Endothelial cell (in vitro differentiated cells): Measurements from ENCODE around the gene METRNL. TPM values are rescaled to one million over a fixed set of nuclear protein-coding genes. Genes with fewer than 3 reads are reported as not detected.

Experiments
- DNase-seq: peaks from one replicate; pipeline ENCODE4 v3.0.0; 2021; ENCODE audit warnings: low spot score
- H3K27ac Mint-ChIP-seq: one replicate; pipeline ENCODE4 v1.8.0; 2021; ENCODE audit warnings: mixed read lengths, inconsistent platforms; ENCODE audit not compliant: unreplicated experiment
- H3K27me3 Mint-ChIP-seq: one replicate; pipeline ENCODE4 v1.8.0; 2021; ENCODE audit warnings: mild to moderate bottlenecking, moderate library complexity, mixed read lengths, inconsistent platforms; ENCODE audit not compliant: unreplicated experiment
- H3K36me3 Mint-ChIP-seq: one replicate; pipeline ENCODE4 v1.8.0; 2021; ENCODE audit warnings: mild to moderate bottlenecking, low read depth, mixed read lengths, inconsistent platforms; ENCODE audit not compliant: unreplicated experiment
- H3K4me1 Mint-ChIP-seq: one replicate; pipeline ENCODE4 v1.8.0; 2021; ENCODE audit warnings: mild to moderate bottlenecking, mixed read lengths, inconsistent platforms; ENCODE audit not compliant: unreplicated experiment
- H3K4me3 Mint-ChIP-seq: one replicate; pipeline ENCODE4 v1.8.0; 2021; ENCODE audit warnings: mild to moderate bottlenecking, mixed read lengths, inconsistent platforms; ENCODE audit not compliant: unreplicated experiment
- H3K9me3 Mint-ChIP-seq: one replicate; pipeline ENCODE4 v1.8.0; 2021; ENCODE audit warnings: mixed read lengths, inconsistent platforms; ENCODE audit not compliant: unreplicated experiment
- total RNA-seq: library from RNA; stranded (reverse); fragmentation: NEBNext Ultra II Directional; extraction: Animal tissue kit (Norgen Biotek cat#: 25700); gene quantifications from one replicate; pipeline ENCODE4 v1.2.1, GENCODE V29; 2021; ENCODE audit not compliant: unreplicated experiment
- TF ChIP-seq, protein P1 (sequence below): fragments of 200-600 bp; sonication (generic); IDR thresholded peaks from one replicate; pipeline ENCODE4 v1.5.0; 2021; ENCODE audit warnings: antibody characterized with exemption; ENCODE audit not compliant: unreplicated experiment

METRNL gene
- total RNA-seq, 1 donor from 2014 or later = 5.3 TPM

GRCh38 chr17:83115832-83116231, 36.4 kb downstream of the METRNL start:
- Mint-ChIP-seq H3K9me3 (no peaks in the 10 kb centered on the region), H3K4me1 (peaks cover 2% of the 10 kb centered on the region), H3K36me3 (peaks cover 4% of the 10 kb centered on the region), H3K27ac (no peak overlapping the region), H3K4me3 (no peak overlapping the region), H3K27me3 (peaks cover 7% of the 10 kb centered on the region)
- no peak for DNase-seq
- TF ChIP-seq, protein P1, sequence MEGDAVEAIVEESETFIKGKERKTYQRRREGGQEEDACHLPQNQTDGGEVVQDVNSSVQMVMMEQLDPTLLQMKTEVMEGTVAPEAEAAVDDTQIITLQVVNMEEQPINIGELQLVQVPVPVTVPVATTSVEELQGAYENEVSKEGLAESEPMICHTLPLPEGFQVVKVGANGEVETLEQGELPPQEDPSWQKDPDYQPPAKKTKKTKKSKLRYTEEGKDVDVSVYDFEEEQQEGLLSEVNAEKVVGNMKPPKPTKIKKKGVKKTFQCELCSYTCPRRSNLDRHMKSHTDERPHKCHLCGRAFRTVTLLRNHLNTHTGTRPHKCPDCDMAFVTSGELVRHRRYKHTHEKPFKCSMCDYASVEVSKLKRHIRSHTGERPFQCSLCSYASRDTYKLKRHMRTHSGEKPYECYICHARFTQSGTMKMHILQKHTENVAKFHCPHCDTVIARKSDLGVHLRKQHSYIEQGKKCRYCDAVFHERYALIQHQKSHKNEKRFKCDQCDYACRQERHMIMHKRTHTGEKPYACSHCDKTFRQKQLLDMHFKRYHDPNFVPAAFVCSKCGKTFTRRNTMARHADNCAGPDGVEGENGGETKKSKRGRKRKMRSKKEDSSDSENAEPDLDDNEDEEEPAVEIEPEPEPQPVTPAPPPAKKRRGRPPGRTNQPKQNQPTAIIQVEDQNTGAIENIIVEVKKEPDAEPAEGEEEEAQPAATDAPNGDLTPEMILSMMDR = no peak

GRCh38 chr17:83116311-83116771, 36.9 kb downstream of the METRNL start:
- no peaks in the 10 kb centered on the region for H3K9me3 Mint-ChIP-seq
- peaks cover 3% of the 10 kb centered on the region for H3K36me3 Mint-ChIP-seq
- TF ChIP-seq, protein P1 = no peak
- H3K27me3 Mint-ChIP-seq = peaks cover 7% of the 10 kb centered on the region
- H3K27ac Mint-ChIP-seq = no peak overlapping the region
- DNase-seq = no peak
- no peak overlapping the region for H3K4me3 Mint-ChIP-seq
- peaks cover 2% of the 10 kb centered on the region for H3K4me1 Mint-ChIP-seq

DNA sequence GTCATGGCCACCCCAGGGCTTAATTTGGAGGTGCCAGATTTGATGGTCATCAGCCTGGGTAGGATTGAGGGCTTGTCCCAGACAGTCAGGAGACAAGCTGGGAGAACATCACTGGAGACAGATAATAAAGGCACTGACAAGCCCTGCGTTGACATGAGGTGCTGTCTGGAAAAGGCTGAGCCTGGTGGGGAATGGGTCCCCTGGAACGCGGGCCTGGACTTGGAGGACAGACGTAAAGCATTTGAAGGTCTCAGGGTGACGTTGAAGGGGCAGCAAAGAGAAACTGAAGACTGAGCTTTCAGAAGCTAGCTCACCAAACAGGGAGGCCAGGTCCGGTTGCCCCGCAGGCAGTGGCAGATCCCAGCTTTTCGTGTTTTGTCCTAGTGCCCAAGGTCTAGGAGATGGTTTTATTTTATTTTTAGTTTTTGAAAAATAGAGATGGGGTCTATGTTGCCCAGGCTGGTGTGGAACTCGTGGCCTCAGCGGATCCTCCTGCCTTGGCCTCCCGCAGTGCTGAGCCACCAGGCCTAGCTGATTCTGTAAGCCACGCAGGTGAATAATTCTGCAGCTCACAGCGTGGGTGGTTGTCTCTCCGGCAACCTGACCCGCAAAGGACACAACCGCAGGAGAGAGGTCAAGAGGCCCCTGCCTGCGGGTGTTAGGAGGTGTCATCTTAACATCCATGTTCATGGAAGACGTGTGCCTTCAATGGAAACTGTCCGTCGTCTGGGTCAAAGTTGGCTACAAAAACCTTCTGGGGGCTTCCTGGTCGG, 37.6 kb downstream of the METRNL start:
- no peak for DNase-seq
- Mint-ChIP-seq H3K4me3 (no peak overlapping the region), H3K27ac (no peak overlapping the region), H3K9me3 (no peaks in the 10 kb centered on the region), H3K36me3 (peaks cover 3% of the 10 kb centered on the region), H3K27me3 (peaks cover 7% of the 10 kb centered on the region), H3K4me1 (peaks cover 2% of the 10 kb centered on the region)
- TF ChIP-seq, protein P1 = no peak

DNA sequence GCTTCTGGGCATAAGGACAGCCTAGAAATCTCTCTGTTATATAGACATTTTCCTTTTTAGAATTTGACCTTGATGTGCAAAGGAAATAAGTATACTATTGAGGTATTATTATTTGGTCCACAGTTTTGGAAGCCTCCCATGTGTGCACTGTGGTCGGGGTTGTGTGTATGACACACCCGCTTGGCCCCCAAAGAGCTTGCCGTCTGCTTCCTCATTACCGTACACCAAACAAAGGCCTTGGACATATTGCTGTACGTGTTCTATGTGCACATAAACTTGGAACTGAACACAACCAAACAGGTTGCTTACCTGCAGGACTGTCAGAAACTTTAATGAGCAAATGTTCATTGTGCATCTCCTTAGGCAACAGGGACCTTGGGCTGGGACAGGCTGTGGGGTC, 38.2 kb downstream of the METRNL start:
- peaks cover 2% of the 10 kb centered on the region for H3K4me1 Mint-ChIP-seq
- no peak overlapping the region for H3K27ac Mint-ChIP-seq
- H3K4me3 Mint-ChIP-seq = no peak overlapping the region
- peaks cover 6% of the 10 kb centered on the region for H3K27me3 Mint-ChIP-seq
- no peaks in the 10 kb centered on the region for H3K9me3 Mint-ChIP-seq
- H3K36me3 Mint-ChIP-seq = peaks cover 3% of the 10 kb centered on the region
- DNase-seq = no peak
- TF ChIP-seq, protein P1 = no peak
